HG03460 (cell line): ENCODE results near the gene UBAP2.
A peak's percentile ranks its signal among the peaks of the same experiment; 100 is the strongest.

Experiments used
- ATAC-seq: cut with Tn5 transposase; IDR thresholded peaks from one replicate; pipeline ENCODE4 v1.9.1; 2021; ENCODE audit not compliant: unreplicated experiment

The UBAP2 gene

GRCh38 chr9:34048727-34049629 is at the start of gene UBAP2:
Gene UBAP2, minus strand, starts transcription at chr9:34048887. Its CDS starts 31,739 bp downstream, at chr9:34017148.
- ATAC-seq, result peak; percentile 75

GRCh38 chr9:34098307-34098706 is 49.6 kb upstream of the UBAP2 start:
- ATAC-seq, result no peak

- ATAC-seq, result no peak
These were observed 49.2 kb upstream of the UBAP2 start for GRCh38 chr9:34097865-34098264.

GRCh38 chr9:34096751-34097150 is 48.1 kb upstream of the UBAP2 start:
- no peak for ATAC-seq

GRCh38 chr9:34093578-34093977 is 44.9 kb upstream of the UBAP2 start:
- no peak for ATAC-seq

GRCh38 chr9:34089311-34089710 is 40.6 kb upstream of the UBAP2 start:
- no peak for ATAC-seq

GRCh38 chr9:34087370-34087769 is 38.7 kb upstream of the UBAP2 start:
- ATAC-seq, result no peak

- no peak for ATAC-seq
These were observed 38.2 kb upstream of the UBAP2 start for GRCh38 chr9:34086864-34087263.

GRCh38 chr9:34085581-34086500 is 37.2 kb upstream of the UBAP2 start:
- ATAC-seq, result no peak

GRCh38 chr9:34084562-34084961 is 35.9 kb upstream of the UBAP2 start:
- no peak for ATAC-seq

- ATAC-seq, result no peak
These were observed 30.5 kb upstream of the UBAP2 start for GRCh38 chr9:34079181-34079580.

- no peak for ATAC-seq
These were observed 24.3 kb upstream of the UBAP2 start for GRCh38 chr9:34072868-34073590.

GRCh38 chr9:34072410-34072809 is 23.7 kb upstream of the UBAP2 start:
- no peak for ATAC-seq

GRCh38 chr9:34070606-34071324 is 22.1 kb upstream of the UBAP2 start:
- ATAC-seq, result no peak

GRCh38 chr9:34069831-34070230 is 21.1 kb upstream of the UBAP2 start:
- no peak for ATAC-seq

- ATAC-seq, result no peak
These were observed 16.9 kb upstream of the UBAP2 start for GRCh38 chr9:34065541-34065940.

GRCh38 chr9:34059954-34060353 is 11.3 kb upstream of the UBAP2 start:
- no peak for ATAC-seq

- no peak for ATAC-seq
These were observed 10.6 kb upstream of the UBAP2 start for GRCh38 chr9:34059281-34059680.

GRCh38 chr9:34049630-34050384 is 1.1 kb upstream of the UBAP2 start:
- no peak for ATAC-seq
